Left lung (tissue), 10 donors: ENCODE measurements around the gene RENBP. TPM values are rescaled to one million over a fixed set of nuclear protein-coding genes. Genes with fewer than 3 reads are reported as not detected.

Experiments used
- ATAC-seq: fragments of 200-7000 bp; cut with Tn5 transposase; one replicate; pipeline ENCODE4 v1.9.1; 2020; ENCODE audit warnings: moderate library complexity
- DNase-seq, 4 donors: peaks; one replicate each; pipeline ENCODE4 v3.0.0-alpha.2; 2013 to 2020
- H3K27ac ChIP-seq, 2 donors: fragments of 200-600 bp; sonication (generic) in 1 of 2; one replicate each; pipeline versions ENCODE4 v1.5.0 to v1.8.0; 2020 to 2021
- H3K27me3 ChIP-seq, 2 donors: fragments of 200-600 bp; sonication (generic) in 1 of 2; one replicate each; pipeline versions ENCODE4 v1.5.0 to v1.8.0; 2020 to 2021
- H3K36me3 ChIP-seq, 2 donors: fragments of 200-600 bp; sonication (generic) in 1 of 2; one replicate each; pipeline versions ENCODE4 v1.5.0 to v1.8.0; 2020 to 2021
- H3K4me1 ChIP-seq, 2 donors: fragments of 200-600 bp; one replicate each; pipeline ENCODE4 v1.8.0; 2021
- H3K4me3 ChIP-seq, 2 donors: fragments of 200-600 bp; sonication (generic) in 1 of 2; one replicate each; pipeline versions ENCODE4 v1.5.0 to v1.8.0; 2020 to 2021; ENCODE audit warnings: mild to moderate bottlenecking in 1 of 2
- H3K9me3 ChIP-seq, 2 donors: fragments of 200-600 bp; sonication (generic) in 1 of 2; one replicate each; pipeline versions ENCODE4 v1.5.0 to v1.8.0; 2020 to 2021
- CTCF ChIP-seq, 2 donors: fragments of 200-600 bp; sonication (generic) in 1 of 2; IDR thresholded peaks; one replicate each; pipeline versions ENCODE4 v1.5.0 to v1.8.0; 2021; ENCODE audit warnings: antibody characterized with exemption in 2 of 2
- intact Hi-C, 2 donors: fragments of 100-400 bp; cut with DNase I; formaldehyde crosslinking; loops; one replicate each; pipeline versions ENCODE4 v1.11.2 to v1.14.2; 2022
- polyA plus RNA-seq, 6 donors: library from polyadenylated mRNA; unstranded; fragments of 120-200 nt; gene quantifications; one replicate each; pipeline ENCODE4 v1.2.1, GENCODE V29; 2013; ENCODE audit not compliant: insufficient read length in 6 of 6
- total RNA-seq, 2 donors: library from RNA; stranded (reverse); fragmentation: NEBNext Ultra II Directional; extraction: Animal tissue kit (Norgen Biotek cat#: 25700); gene quantifications; one replicate each; pipeline ENCODE4 v1.2.1, GENCODE V29; 2021
- donor health status: DM: no; HTN: yes; CAD: no.
- donor health status: DM: no; HTN: no; CAD: no.

The RENBP gene
- total and polyA plus RNA-seq, 8 donors: 5.2 to 62.1 (median 6.7) TPM

- DNase-seq (no peak), ATAC-seq (no peak)
- Histone ChIP-seq H3K4me3 (no peak overlapping the region), H3K9me3 (no peaks in the 10 kb centered on the region), H3K27me3 (no peaks in the 10 kb centered on the region), H3K27ac (no peak overlapping the region), H3K4me1 (peaks cover 5 to 34% of the 10 kb centered on the region in 2 donors), H3K36me3 (peaks cover 0 to 57% of the 10 kb centered on the region in 2 donors)
- intact Hi-C loops: no loop called here
- no peak for TF ChIP-seq CTCF (IDR thresholded peaks at IDR 0.05)
These were observed 19.1 kb upstream of the RENBP start for GRCh38 chrX:153963546-153963945.

- no peak for DNase-seq
- H3K36me3 ChIP-seq: peaks cover 0 to 80% of the 10 kb centered on the region in 2 donors
- H3K9me3 ChIP-seq: no peaks in the 10 kb centered on the region
- TF ChIP-seq CTCF (IDR thresholded peaks at IDR 0.05): no peak
- no peak for ATAC-seq
- H3K27ac ChIP-seq: no peak overlapping the region
- H3K4me3 ChIP-seq: no peak overlapping the region
- intact Hi-C loops: no loop called here
- H3K4me1 ChIP-seq: peaks cover 0 to 11% of the 10 kb centered on the region in 2 donors
- H3K27me3 ChIP-seq: no peaks in the 10 kb centered on the region
These were observed 16.8 kb upstream of the RENBP start for GRCh38 chrX:153961292-153961691.

- H3K27ac ChIP-seq: no peak overlapping the region
- H3K27me3 ChIP-seq: no peaks in the 10 kb centered on the region
- ATAC-seq (no peak), DNase-seq (no peak)
- intact Hi-C loops: no loop called here
- peaks cover 0 to 6% of the 10 kb centered on the region in 2 donors for H3K4me1 ChIP-seq
- TF ChIP-seq CTCF (IDR thresholded peaks at IDR 0.05): no peak
- no peak overlapping the region for H3K4me3 ChIP-seq
- H3K9me3 ChIP-seq: no peaks in the 10 kb centered on the region
- H3K36me3 ChIP-seq: peaks cover 0 to 85% of the 10 kb centered on the region in 2 donors
These were observed 16.3 kb upstream of the RENBP start for GRCh38 chrX:153960786-153961185.

- DNase-seq: no peak
- TF ChIP-seq CTCF (IDR thresholded peaks at IDR 0.05): no peak
- ATAC-seq: no peak
- Histone ChIP-seq H3K4me3 (no peak overlapping the region), H3K27ac (no peak overlapping the region), H3K27me3 (no peaks in the 10 kb centered on the region), H3K36me3 (peaks cover 0 to 92% of the 10 kb centered on the region in 2 donors), H3K4me1 (no peaks in the 10 kb centered on the region), H3K9me3 (no peaks in the 10 kb centered on the region)
- intact Hi-C loops: no loop called here
These were observed 15.6 kb upstream of the RENBP start for GRCh38 chrX:153960077-153960476.

- intact Hi-C loops: no loop called here
- H3K4me1 ChIP-seq: no peaks in the 10 kb centered on the region
- H3K4me3 ChIP-seq: no peak overlapping the region
- H3K27ac ChIP-seq: no peak overlapping the region
- DNase-seq (no peak), ATAC-seq (no peak)
- H3K27me3 ChIP-seq: no peaks in the 10 kb centered on the region
- H3K9me3 ChIP-seq: no peaks in the 10 kb centered on the region
- no peak for TF ChIP-seq CTCF (IDR thresholded peaks at IDR 0.05)
- H3K36me3 ChIP-seq: peaks cover 0 to 96% of the 10 kb centered on the region in 2 donors
These were observed 15.2 kb upstream of the RENBP start for GRCh38 chrX:153959649-153960048.
